GM12875 (cell line): ENCODE data around the gene FRMD1.

Source experiments
- H3K4me3 ChIP-seq: one replicate; pipeline ENCODE4 v1.5.1; 2011; ENCODE audit warnings: low read depth, low read length, control low read depth
- TF ChIP-seq, protein P1 (sequence below): IDR thresholded peaks from 2 replicates; pipeline ENCODE4 v1.5.1; 2011; ENCODE audit warnings: low read depth, mild to moderate bottlenecking, control low read depth, inconsistent platforms, low read length, moderate library complexity, borderline replicate concordance; ENCODE audit not compliant: insufficient read depth

Gene FRMD1

DNA sequence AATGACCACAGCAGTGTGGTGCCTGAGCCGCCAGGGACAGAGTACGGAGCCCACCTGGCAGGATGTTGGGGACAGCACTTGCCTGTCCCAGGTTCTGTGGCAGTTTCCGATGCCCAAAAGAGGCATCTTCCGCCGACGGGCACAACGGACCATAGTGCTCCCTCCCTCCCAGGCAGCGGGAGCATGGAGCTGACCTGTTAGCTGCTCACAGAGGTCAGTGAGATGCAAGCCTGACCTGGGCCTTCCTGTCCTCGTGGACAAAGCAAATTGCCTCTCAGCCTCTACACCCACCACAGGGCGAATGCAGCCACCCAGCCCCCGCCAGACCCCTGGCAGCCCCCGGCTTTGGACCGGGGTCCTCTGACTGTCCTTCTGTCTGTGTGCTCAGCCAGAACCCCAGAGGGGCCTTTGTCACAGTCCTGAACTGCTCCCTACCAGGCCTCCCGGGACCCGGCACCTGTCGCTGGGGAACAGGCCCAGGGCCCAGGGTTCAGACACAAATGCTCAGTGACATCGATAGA is 16.2 kb upstream of the FRMD1 start:
- H3K4me3 ChIP-seq = no peak overlapping the region
- TF ChIP-seq, protein P1, sequence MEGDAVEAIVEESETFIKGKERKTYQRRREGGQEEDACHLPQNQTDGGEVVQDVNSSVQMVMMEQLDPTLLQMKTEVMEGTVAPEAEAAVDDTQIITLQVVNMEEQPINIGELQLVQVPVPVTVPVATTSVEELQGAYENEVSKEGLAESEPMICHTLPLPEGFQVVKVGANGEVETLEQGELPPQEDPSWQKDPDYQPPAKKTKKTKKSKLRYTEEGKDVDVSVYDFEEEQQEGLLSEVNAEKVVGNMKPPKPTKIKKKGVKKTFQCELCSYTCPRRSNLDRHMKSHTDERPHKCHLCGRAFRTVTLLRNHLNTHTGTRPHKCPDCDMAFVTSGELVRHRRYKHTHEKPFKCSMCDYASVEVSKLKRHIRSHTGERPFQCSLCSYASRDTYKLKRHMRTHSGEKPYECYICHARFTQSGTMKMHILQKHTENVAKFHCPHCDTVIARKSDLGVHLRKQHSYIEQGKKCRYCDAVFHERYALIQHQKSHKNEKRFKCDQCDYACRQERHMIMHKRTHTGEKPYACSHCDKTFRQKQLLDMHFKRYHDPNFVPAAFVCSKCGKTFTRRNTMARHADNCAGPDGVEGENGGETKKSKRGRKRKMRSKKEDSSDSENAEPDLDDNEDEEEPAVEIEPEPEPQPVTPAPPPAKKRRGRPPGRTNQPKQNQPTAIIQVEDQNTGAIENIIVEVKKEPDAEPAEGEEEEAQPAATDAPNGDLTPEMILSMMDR = no peak

DNA sequence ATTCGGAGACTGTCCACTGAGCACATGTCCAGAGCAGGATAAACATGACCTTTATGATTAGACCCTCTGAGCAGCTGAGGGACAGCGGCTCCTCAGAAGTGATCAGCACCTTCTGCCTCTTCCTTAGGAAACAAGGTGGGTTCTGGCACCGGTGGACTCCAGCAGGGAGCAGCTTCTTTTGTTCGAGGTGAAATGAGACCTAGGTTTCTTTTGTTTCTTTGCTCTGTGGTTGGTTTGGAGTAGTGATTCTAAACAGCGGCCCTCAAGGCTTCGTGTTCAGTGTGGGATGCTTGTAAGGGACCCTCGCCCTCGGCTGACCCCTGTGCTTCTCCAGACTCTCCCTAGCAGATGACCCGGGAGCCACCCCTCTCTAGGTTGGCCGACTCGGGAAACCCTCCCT is 14.6 kb upstream of the FRMD1 start:
- TF ChIP-seq, protein P1 = no peak
- H3K4me3 ChIP-seq = no peak overlapping the region

DNA sequence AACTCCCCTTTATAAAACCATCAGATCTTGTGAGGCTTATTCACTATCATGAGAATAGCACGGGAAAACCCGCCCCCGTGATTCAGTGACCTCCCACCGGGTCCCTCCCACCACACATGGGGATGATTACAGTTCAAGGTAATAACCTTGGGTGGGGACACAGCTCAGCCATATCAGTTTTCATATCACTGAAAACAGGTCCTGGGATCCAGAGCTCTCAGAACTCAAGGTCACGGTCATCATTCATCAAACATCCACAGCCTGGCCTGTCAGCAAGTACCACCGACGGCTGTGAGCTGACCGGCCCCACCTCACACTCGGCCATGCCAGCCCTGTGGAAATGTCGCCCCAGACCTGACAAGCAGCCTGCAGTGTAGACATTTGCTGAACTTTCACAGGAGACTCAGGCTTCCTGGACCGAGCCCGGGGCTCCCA is 14.1 kb upstream of the FRMD1 start:
- TF ChIP-seq, protein P1 = no peak
- H3K4me3 ChIP-seq = no peak overlapping the region

DNA sequence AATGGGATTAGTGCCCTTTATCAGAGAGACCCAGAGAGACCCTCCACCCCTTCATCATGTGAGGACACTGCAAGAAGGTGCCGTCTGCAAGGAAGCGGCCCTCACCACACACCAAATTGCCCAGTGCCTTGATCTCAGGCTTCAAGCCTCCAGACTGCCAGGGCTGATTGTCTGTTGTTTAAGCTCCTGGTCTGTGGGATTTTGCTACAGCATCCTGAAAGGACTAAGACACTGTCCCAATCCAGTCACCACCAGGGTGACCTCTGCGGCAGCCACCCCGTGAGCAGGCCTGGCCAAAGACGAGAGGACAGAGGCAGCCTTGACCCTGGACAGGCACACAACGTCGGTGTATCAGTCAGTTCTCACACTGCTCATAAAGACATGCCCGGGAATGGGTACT is 13.5 kb upstream of the FRMD1 start:
- TF ChIP-seq, protein P1 = no peak

DNA sequence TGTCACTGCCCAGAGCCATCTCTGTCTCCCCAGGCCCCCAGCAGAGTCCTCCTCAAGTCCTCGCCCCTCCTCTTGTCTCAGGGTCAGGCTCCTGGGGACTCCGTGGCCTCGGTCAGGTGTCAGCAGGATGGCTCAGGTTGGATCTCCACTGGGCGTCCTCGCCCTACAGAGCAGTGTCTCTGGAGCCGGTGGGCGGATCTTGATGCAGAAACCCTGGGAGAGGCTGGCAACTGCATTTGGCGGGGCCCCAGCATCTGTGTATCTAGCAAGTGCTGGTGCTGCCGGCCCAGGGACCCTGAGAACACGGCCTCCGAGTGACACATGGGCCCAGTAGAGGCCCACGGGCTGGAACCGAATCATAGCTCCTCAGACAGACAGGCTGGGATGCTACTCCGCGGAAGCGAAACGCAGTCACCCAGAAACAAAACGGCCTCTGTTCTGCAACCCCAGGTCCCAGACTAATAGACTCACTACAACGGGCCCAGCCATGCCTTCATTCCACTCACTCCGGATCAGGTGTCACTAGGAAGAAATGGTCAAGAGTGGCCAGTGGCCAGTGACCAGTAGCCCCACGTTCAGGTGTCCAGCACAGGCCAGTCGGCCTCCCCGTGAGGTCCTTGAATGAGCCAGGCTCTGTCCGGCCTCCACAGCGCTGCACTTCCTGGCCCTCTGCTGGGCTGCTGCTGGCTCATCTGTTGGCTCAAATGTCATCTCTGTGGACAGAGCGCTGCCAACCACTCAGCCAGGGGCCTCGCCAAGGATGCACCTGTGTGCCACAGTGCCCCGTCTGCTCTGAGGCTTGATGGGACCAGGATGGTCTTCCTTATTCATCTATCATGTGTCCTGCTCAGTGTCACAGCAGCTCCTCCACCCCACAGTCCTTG is 12.6 kb upstream of the FRMD1 start:
- H3K4me3 ChIP-seq = no peak overlapping the region
- TF ChIP-seq, protein P1 = no peak

More for the DNA sequence above, 13.5 kb upstream of the FRMD1 start:
- H3K4me3 ChIP-seq = no peak overlapping the region

DNA sequence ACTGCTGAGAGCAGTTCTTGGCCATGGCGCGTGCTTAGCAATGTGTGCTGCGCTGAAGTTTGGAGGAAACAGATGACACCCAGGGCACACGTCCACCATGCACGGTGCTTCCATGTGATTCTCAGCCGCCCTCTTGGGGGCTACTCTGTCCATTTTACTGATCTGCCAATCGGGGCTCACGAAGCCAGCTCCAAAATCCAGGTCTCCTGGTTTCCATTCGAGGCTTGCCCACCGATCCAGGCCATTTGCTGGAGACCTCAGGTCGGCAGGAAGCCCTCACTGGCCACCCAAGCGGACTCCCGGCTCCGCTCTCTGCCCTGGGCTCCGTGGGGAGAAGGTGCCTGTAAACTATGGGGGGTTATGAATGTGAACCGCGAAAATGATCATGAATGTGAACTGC is 11.7 kb upstream of the FRMD1 start:
- TF ChIP-seq, protein P1 = no peak
- H3K4me3 ChIP-seq = no peak overlapping the region
